Sciatic nerve (tissue), 2 donors: ENCODE measurements around the gene KPNA2. TPM values are rescaled to one million over a fixed set of nuclear protein-coding genes. Genes with fewer than 3 reads are reported as not detected.
"Not testable (repeated sequence)": the region's sequence is repeated elsewhere in the genome, so short reads cannot be mapped to it uniquely, and the experiment has no call there.

ENCODE experiments used
- ATAC-seq: fragments of 200-7000 bp; cut with Tn5 transposase; one replicate; pipeline ENCODE4 v1.9.1; 2020; ENCODE audit warnings: mild to moderate bottlenecking, moderate library complexity
- DNase-seq: peaks from one replicate; pipeline ENCODE4 v3.0.0-alpha.2; 2020; ENCODE audit warnings: low spot score
- intact Hi-C: fragments of 100-400 bp; cut with DNase I; formaldehyde crosslinking; loops from one replicate; pipeline ENCODE4 v1.14.2; 2022
- total RNA-seq: library from RNA; stranded (reverse); fragmentation: NEBNext Ultra II Directional; extraction: Animal tissue kit (Norgen Biotek cat#: 25700); gene quantifications from one replicate; pipeline ENCODE4 v1.2.1, GENCODE V29; 2021
- donor health status: DM: no; HTN: no; CAD: no.
- donor health status: DM: no; HTN: no; CAD: no.

KPNA2 gene
- total RNA-seq = 15.0 TPM

GRCh38 chr17:68035523-68036303 lies at the start of gene KPNA2:
TSS of gene KPNA2 (plus strand) at chr17:68035735. CDS start at chr17:68037133, 1,398 bp downstream.
- intact Hi-C loops = no loop called here
- DNase-seq (peak; percentile 96), ATAC-seq (peak; percentile 97)

GRCh38 chr17:67990909-67991308 lies 44.6 kb upstream of the KPNA2 start:
- intact Hi-C loops = no loop called here
- DNase-seq (no peak), ATAC-seq (no peak)

DNA sequence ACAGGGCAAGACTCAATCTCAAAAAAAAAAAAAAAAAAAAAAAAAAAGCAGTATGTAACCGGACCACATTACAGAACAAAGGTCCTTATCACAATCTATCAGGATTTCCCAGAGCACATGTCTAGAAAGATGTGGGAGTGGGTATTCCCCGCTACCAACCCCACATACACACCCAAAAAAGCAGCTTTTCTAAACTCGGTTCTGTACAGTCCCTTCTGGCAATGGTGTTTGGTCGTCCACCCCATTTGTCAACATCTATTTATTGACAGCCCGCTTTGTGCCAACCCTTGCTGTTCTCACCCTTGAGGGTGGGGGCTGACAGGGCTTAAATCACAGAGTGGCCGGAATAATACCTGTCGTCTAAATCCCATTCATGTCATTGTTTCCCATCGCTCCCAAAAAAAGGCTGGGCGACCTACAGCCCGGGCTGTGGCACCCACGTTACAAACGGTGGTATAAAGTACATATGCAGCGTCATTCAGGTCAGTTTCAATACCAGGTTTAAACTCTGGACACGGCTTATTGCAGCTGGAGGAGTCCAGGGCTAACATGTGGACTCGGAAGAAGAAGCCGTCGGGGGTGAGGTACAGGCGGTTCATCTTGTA lies 42.9 kb upstream of the KPNA2 start:
- ATAC-seq = peak; percentile 7
- intact Hi-C loops = no loop called here
- no peak for DNase-seq

GRCh38 chr17:67993153-67993997 lies 42.2 kb upstream of the KPNA2 start:
- ATAC-seq (peak; percentile 83), DNase-seq (peak; percentile 88)
- intact Hi-C loops = no loop called here

DNA sequence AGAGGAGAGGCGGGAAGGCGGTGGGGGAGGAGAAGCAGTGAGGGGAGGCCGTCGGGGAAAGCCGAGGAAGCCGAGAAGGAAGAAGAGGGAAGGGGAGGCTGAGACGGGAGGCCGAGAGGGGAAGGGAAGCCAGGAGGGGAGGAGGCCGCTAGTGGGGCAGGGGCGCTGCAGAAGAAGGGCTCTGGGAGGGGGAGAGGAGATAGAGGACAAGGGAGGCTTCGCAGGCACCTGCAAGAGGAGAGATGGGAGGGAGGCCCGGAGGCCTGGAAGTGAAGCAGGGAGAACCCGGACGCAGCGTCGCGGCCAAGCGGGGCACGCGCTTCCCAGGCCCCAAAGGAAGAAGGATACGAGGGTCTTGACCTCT lies 41.6 kb upstream of the KPNA2 start:
- DNase-seq = no peak
- intact Hi-C loops = no loop called here
- ATAC-seq = no peak

GRCh38 chr17:67994817-67995569 lies 40.5 kb upstream of the KPNA2 start:
- intact Hi-C loops = no loop called here
- ATAC-seq = no peak

GRCh38 chr17:67995570-67996263 lies 39.8 kb upstream of the KPNA2 start:
- ATAC-seq (peak; percentile 23), DNase-seq (peak; percentile 67)
- intact Hi-C loops = no loop called here

More at GRCh38 chr17:67994817-67995569, 40.5 kb upstream of the KPNA2 start:
- DNase-seq = no peak

- ATAC-seq, DNase-seq, intact Hi-C loops: not testable (repeated sequence)
These were observed 39.0 kb upstream of the KPNA2 start, which contains the start of gene C17orf58 for GRCh38 chr17:67996301-67997171. TSS of gene C17orf58 (minus strand) at chr17:67996469. CDS start at chr17:67996198, 271 bp downstream.

DNA sequence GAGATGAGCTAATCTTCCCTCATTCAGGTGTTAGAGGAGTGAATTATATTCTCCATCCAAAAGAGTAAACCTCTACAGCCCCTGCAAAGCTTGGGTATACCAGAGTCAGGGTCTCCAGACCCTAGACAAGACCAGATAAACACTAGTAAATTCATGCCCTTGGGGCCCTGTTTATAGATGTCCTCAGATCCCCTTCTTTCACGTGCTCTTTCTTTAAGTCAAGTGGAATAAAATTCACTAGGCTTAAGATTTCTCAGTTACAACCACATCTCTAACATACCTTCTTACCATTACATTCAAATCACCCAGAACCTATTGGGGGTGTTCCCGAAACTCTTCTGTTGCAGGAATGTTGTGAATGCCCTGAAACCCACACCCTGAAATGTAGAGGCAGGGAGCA lies 37.1 kb upstream of the KPNA2 start:
- no peak for DNase-seq

DNA sequence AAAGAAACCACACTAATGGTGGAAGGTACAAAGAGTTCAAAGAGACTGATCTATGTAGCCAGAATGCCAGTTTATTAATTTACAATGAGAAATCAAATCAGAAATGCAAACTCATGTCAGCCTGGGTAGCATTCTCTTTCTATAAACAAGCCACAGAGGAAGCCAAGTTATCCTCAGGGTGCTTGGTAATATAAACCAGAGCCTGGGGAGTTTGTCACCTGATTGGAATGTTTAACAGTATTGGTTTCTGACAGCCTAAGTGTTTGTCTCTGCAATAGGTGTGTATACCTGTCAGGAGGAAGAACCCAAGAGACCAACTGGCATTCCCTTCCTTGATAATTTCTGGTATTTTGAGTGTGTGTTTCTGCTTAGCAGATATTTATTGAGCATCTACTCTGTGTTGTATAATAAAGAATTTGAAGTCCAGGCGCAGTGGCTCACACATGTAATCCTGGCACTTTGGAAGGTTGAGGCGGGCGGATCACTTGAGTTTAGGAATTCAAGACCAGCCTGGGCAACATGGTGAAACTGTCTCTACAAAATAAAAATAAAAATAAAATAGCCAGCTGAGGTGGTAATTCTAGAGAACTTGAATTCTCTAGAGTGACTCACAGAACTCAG lies 36.1 kb upstream of the KPNA2 start:
- DNase-seq (no peak), ATAC-seq (no peak)
- intact Hi-C loops = no loop called here

More for the DNA sequence above, 37.1 kb upstream of the KPNA2 start:
- intact Hi-C loops = no loop called here
- ATAC-seq = no peak

DNA sequence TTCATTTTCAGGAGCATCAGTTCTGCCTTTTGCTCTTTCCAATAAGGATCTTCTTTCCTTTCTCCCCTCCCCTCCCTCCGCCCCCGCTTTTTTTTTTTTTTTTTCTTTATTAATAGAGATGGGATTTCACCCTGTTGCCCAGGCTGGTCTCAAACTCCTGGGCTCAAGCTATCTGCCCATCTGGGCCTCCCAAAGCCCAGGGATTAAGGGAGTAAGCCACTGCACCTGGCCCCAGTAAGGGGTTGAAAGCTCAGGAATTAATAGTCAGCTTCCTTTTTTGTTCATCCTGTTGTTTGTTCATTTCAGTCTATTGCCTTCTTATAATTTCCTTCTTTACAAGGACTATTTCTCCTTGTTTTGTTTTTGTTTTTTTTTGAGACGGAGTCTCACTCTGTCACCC lies 31.3 kb upstream of the KPNA2 start:
- intact Hi-C loops = no loop called here
- ATAC-seq = no peak
- DNase-seq = no peak

- intact Hi-C loops = no loop called here
- DNase-seq (peak; percentile 23), ATAC-seq (peak; percentile 57)
These were observed 28.7 kb upstream of the KPNA2 start for GRCh38 chr17:68006797-68007196.

DNA sequence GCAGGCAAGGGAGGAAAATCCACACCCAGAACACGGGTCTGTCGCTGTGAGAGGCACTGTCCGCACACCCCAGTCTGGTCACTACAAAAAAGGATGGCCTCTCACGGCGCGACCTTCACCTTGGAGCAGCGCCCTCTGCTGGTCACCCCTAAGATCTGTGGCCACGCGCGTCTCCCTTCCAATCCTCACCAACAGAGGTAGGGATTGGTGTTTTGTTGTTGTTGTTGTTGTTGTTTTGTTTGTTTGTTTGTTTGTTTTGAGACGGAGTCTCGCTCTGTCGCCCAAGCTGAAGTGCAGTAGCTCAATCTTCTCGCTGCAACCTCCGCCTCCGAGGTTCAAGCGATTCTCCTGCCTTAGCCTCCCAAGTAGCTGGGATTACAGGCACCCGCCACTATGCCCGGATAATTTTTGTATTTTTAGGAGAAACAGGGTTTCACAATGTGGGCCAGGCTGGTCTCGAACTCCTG lies 24.3 kb upstream of the KPNA2 start:
- ATAC-seq (peak; percentile 59), DNase-seq (peak; percentile 70)
- intact Hi-C loops = no loop called here

- intact Hi-C loops = no loop called here
- DNase-seq = no peak
- no peak for ATAC-seq
These were observed 22.1 kb upstream of the KPNA2 start for GRCh38 chr17:68013385-68013784.

DNA sequence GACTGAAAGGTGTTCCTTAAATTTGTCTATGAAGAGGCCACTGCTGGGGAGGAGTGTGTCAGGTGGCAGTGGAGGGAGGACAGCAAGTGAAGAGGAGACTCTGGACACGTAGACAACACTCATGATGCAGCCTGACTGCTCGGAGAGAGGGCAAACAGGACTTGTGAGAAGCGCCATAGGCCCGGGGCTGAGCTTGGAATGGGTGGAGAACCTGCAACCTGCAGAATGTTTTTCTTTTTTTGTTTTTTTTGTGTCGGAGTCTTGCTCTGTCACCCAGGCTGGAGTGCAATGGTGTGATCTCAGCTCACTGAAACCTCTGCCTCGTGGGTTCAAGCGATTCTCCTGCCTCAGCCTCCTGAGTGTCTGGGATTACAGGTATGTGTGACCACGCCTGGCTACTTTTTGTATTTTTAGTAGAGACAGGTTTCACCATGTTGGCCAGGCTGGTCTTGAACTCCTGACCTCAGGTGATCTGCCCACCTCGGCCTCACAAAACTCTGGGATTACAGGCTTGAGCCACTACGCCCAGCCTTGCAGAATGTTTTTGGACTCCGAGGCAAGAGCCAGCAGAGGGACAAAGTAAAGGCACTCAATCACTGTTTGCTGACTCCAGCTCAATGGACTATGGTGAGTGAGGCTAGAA lies 20.3 kb upstream of the KPNA2 start:
- intact Hi-C loops = no loop called here
- DNase-seq (no peak), ATAC-seq (no peak)

DNA sequence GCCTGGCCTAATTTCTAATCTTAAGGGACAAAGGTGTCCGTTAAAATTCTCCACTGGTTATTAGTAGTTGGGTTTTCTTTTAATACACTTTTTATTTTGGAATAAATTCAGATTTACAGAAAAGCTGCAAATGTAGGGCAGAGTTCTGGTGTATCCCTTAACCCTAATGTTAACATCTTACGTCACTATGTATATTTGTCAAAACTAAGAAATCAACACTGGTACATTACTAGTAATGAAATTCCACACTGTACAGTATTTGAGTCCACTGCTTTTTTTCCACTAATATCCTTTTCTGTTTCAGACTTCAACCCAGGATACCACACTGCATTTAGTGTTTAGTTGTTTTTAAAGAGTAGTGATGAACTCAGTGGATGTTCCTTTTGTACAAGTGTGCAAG lies 18.7 kb upstream of the KPNA2 start:
- intact Hi-C loops = no loop called here
- DNase-seq = no peak
- no peak for ATAC-seq
